K562 (cell line): Measurements from ENCODE around the gene ZNF236. TPM values are rescaled to one million over a fixed set of nuclear protein-coding genes. Genes with fewer than 3 reads are reported as not detected.
A peak's percentile ranks its signal among the peaks of the same experiment; 100 is the strongest.

Experiments
- KDM4B ChIP-seq, 2 experiments: fragments of 450-650 bp in 1 of 2; sonication (generic) in 1 of 2; IDR thresholded peaks; 2 replicates each; pipeline ENCODE4 v1.6.1; 2016 to 2017; ENCODE audit warnings: borderline replicate concordance in 2 of 2, antibody characterized with exemption in 1 of 2, low read depth in 1 of 2, mild to moderate bottlenecking in 1 of 2
- NCOA1 ChIP-seq: fragments of 450-650 bp; IDR thresholded peaks from 2 replicates; pipeline ENCODE4 v1.6.1; 2016; ENCODE audit warnings: low read depth
- RFX7 ChIP-seq: fragments of 250-450 bp; sonication (Bioruptor Pico); IDR thresholded peaks from 2 replicates; pipeline ENCODE4 v1.5.1; 2021; ENCODE audit warnings: mild to moderate bottlenecking
- RNF2 ChIP-seq: sonication (generic); IDR thresholded peaks from 2 replicates; pipeline ENCODE4 v1.6.1; 2016
- TAL1 ChIP-seq: fragments of 450-650 bp; IDR thresholded peaks from 2 replicates; pipeline ENCODE4 v1.6.1; 2016; ENCODE audit warnings: mild to moderate bottlenecking
- TCF3 ChIP-seq: sonication (generic); formaldehyde crosslinking; IDR thresholded peaks from 2 replicates; pipeline ENCODE4 v1.4.0; 2020; ENCODE audit warnings: mild to moderate bottlenecking, missing genetic modification reagents
- polyA plus RNA-seq, 8 experiments: library from polyadenylated mRNA; depleted of rRNA in 4 of 8; stranded (reverse) in 5 of 8; unstranded in 3 of 8; fragments of >200 nt; fragmentation: Nextera tagmentation in 2 of 8; fragmentation: Illumina TruSeq in 1 of 8; extraction: Ambion mirVana in 2 of 8; extraction: Trizol in 1 of 8; gene quantifications; 2 replicates each; pipeline versions ENCODE4 v1.2.1 to v1.2.3, GENCODE V29; 2011 to 2014; ENCODE audit warnings: inconsistent platforms in 1 of 8, missing spikeins in 1 of 8
- total RNA-seq, 7 experiments: library from RNA; depleted of rRNA in 6 of 7; stranded (reverse); fragments of >200 nt in 6 of 7; fragmentation: Illumina TruSeq in 2 of 7; extraction: Trizol in 2 of 7; gene quantifications; 2 replicates each; pipeline versions ENCODE4 v1.2.1 to v1.2.3, GENCODE V29; 2011 to 2021; ENCODE audit warnings: low replicate concordance in 1 of 7
- TF ChIP-seq, protein P1 (sequence below): sonication (generic); formaldehyde crosslinking; IDR thresholded peaks from 2 replicates; pipeline ENCODE4 v1.8.1; 2022; ENCODE audit warnings: missing genetic modification reagents
- TF ChIP-seq, protein P2 (sequence below): fragments of 450-650 bp; IDR thresholded peaks from one replicate; pipeline ENCODE4 v1.6.1; 2018; ENCODE audit warnings: mild to moderate bottlenecking, moderate library complexity; ENCODE audit not compliant: partially characterized antibody
- TF ChIP-seq, protein P3 (sequence below): IDR thresholded peaks from 2 replicates; pipeline ENCODE4 v1.6.1; 2016; ENCODE audit warnings: missing genetic modification characterization, missing compliant biosample characterization

Gene ZNF236
- total and polyA plus RNA-seq, 9 of the 15 experiments (the other 6 are each of a cell fraction or from before 2014, with no cell fraction given) = 0.35 to 8.7 (median 3.4) TPM

DNA sequence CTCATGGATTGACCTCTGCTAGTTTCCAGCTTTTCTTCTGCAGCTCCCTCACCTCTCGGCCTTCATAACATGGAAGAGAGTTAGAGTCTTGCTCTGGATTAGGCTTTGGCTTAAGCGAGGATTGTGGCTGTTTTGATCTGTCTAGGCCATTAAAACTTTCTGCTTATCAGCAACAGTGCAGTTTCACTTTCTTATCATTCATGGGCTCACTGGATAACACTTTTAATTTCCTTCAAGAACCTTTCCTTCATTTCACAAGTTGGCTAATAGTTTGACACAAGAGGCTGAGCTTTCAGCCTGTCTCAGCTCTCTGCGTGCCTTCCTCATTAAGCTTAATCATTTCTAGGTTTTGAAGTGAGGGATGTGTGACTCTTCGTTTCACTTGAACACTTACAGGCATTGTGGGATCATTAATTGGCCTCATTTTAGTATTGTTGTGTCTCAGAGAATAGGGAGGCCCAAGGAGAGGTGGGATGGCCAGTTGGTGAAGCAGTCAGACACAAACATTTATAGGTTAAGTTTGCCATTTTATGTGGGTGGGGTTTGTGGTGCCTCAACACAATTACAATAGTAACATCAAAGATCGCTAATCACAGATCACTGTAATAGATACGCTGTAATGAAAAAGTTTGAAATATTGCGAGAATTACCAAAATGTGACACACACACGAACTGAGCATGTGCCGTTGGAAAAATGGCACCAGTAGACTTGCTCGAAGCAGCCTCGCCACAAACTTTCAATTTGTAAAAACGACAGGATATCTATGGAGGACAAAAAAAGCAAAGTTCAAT is 129.3 kb downstream of the ZNF236 start (continued):
- TF ChIP-seq, protein P1, sequence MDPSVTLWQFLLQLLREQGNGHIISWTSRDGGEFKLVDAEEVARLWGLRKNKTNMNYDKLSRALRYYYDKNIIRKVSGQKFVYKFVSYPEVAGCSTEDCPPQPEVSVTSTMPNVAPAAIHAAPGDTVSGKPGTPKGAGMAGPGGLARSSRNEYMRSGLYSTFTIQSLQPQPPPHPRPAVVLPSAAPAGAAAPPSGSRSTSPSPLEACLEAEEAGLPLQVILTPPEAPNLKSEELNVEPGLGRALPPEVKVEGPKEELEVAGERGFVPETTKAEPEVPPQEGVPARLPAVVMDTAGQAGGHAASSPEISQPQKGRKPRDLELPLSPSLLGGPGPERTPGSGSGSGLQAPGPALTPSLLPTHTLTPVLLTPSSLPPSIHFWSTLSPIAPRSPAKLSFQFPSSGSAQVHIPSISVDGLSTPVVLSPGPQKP (CRISPR knock-in tag) = no peak
- TF ChIP-seq, protein P2, sequence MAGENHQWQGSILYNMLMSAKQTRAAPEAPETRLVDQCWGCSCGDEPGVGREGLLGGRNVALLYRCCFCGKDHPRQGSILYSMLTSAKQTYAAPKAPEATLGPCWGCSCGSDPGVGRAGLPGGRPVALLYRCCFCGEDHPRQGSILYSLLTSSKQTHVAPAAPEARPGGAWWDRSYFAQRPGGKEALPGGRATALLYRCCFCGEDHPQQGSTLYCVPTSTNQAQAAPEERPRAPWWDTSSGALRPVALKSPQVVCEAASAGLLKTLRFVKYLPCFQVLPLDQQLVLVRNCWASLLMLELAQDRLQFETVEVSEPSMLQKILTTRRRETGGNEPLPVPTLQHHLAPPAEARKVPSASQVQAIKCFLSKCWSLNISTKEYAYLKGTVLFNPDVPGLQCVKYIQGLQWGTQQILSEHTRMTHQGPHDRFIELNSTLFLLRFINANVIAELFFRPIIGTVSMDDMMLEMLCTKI = no peak
- TF ChIP-seq TAL1 (peak; percentile 27; the same call in 1 of the 2 replicates), RFX7 (CRISPR knock-in tag) (no peak), TCF3 (peak; percentile 11; the same call in 1 of the 2 replicates), RNF2 (no peak), NCOA1 (no peak), KDM4B (IDR thresholded peaks at IDR 0.05; ENCODE audit: borderline replicate concordance in 2 of 2, low read depth in 1 of 2) (no peak)
- TF ChIP-seq, protein P3, sequence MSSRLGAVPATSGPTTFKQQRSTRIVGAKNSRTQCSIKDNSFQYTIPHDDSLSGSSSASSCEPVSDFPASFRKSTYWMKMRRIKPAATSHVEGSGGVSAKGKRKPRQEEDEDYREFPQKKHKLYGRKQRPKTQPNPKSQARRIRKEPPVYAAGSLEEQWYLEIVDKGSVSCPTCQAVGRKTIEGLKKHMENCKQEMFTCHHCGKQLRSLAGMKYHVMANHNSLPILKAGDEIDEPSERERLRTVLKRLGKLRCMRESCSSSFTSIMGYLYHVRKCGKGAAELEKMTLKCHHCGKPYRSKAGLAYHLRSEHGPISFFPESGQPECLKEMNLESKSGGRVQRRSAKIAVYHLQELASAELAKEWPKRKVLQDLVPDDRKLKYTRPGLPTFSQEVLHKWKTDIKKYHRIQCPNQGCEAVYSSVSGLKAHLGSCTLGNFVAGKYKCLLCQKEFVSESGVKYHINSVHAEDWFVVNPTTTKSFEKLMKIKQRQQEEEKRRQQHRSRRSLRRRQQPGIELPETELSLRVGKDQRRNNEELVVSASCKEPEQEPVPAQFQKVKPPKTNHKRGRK = no peak
